Stimulated activated CD4-positive, alpha-beta T cell treated with anti-CD3 and anti-CD28 coated beads, Interleukin-2, amount 100 ng/mL, for 48 hours (primary cell): Measurements from ENCODE around the gene EPB41L3.
A peak's percentile ranks its signal among the peaks of the same experiment; 100 is the strongest.
"Not testable (repeated sequence)": the region's sequence is repeated elsewhere in the genome, so short reads cannot be mapped to it uniquely, and the experiment has no call there.

Experiments
- DNase-seq, 2 donors: peaks; one replicate each; pipeline ENCODE4 v3.0.0-alpha.2; 2020

The EPB41L3 gene

GRCh38 chr18:5490753-5491480 is 52.9 kb downstream of the EPB41L3 start:
- no peak for DNase-seq

GRCh38 chr18:5488844-5489243 is 55.0 kb downstream of the EPB41L3 start:
- no peak for DNase-seq

- DNase-seq = not testable (repeated sequence)
Observed at GRCh38 chr18:5488044-5488443, 55.8 kb downstream of the EPB41L3 start.

GRCh38 chr18:5484526-5484925 is 59.3 kb downstream of the EPB41L3 start:
- no peak for DNase-seq

- DNase-seq = no peak
Observed at GRCh38 chr18:5481621-5482020, 62.2 kb downstream of the EPB41L3 start.

- DNase-seq = no peak
Observed at GRCh38 chr18:5478261-5478660, 65.5 kb downstream of the EPB41L3 start.

- no peak for DNase-seq
Observed at GRCh38 chr18:5476961-5477800, 66.6 kb downstream of the EPB41L3 start.

GRCh38 chr18:5475267-5475666 is 68.5 kb downstream of the EPB41L3 start:
- no peak for DNase-seq

- no peak for DNase-seq
Observed at GRCh38 chr18:5469340-5469739, 74.5 kb downstream of the EPB41L3 start.

GRCh38 chr18:5468394-5468793 is 75.4 kb downstream of the EPB41L3 start:
- no peak for DNase-seq

- no peak for DNase-seq
Observed at GRCh38 chr18:5467671-5468070, 76.1 kb downstream of the EPB41L3 start.

GRCh38 chr18:5466256-5466655 is 77.5 kb downstream of the EPB41L3 start:
- DNase-seq = no peak

- DNase-seq = no peak
Observed at GRCh38 chr18:5464251-5464650, 79.5 kb downstream of the EPB41L3 start.

- no peak for DNase-seq
Observed at GRCh38 chr18:5463831-5464230, 80.0 kb downstream of the EPB41L3 start.

GRCh38 chr18:5463390-5463789 is 80.4 kb downstream of the EPB41L3 start:
- no peak for DNase-seq

GRCh38 chr18:5462227-5462626 is 81.6 kb downstream of the EPB41L3 start:
- DNase-seq = no peak

- DNase-seq = no peak
Observed at GRCh38 chr18:5461041-5461440, 82.8 kb downstream of the EPB41L3 start.

GRCh38 chr18:5457462-5457957 is 86.3 kb downstream of the EPB41L3 start:
- DNase-seq = no peak

- peak in 1 of 2 donors; percentile 4 for DNase-seq
Observed at GRCh38 chr18:5456577-5457461, 87.0 kb downstream of the EPB41L3 start.

GRCh38 chr18:5455674-5456073 is 88.1 kb downstream of the EPB41L3 start:
- DNase-seq = no peak

GRCh38 chr18:5452943-5453443 is 90.8 kb downstream of the EPB41L3 start:
- no peak for DNase-seq

- no peak for DNase-seq
Observed at GRCh38 chr18:5451871-5452270, 91.9 kb downstream of the EPB41L3 start.

GRCh38 chr18:5451150-5451549 is 92.6 kb downstream of the EPB41L3 start:
- DNase-seq = no peak
